Brain microvascular endothelial cell (primary cell): ENCODE data around the gene CILP2.

ENCODE experiments used
- DNase-seq: peaks from one replicate; pipeline ENCODE4 v3.0.0-alpha.2; 2020
- H3K27ac ChIP-seq: fragments of 250-450 bp; sonication (Bioruptor Pico); 2 replicates; pipeline ENCODE4 v1.5.1; 2020; ENCODE audit warnings: mild to moderate bottlenecking, moderate library complexity
- H3K27me3 ChIP-seq: fragments of 250-450 bp; sonication (Bioruptor Pico); replicated peaks from 2 replicates; pipeline ENCODE4 v1.5.1; 2020; ENCODE audit warnings: mild to moderate bottlenecking
- H3K36me3 ChIP-seq: fragments of 250-450 bp; sonication (Bioruptor Pico); replicated peaks from 2 replicates; pipeline ENCODE4 v1.5.1; 2020; ENCODE audit warnings: mild to moderate bottlenecking
- H3K4me3 ChIP-seq: 2 replicates; pipeline ENCODE4 v1.5.1; 2011; ENCODE audit warnings: low read depth, mild to moderate bottlenecking, control low read depth, low read length, moderate library complexity
- in situ Hi-C: cut with HindIII; loops from 2 replicates; pipeline ENCODE4 v1.10.0; 2017; ENCODE audit warnings: low sequenced_read_pairs, low pct_ligation_motif_present
- TF ChIP-seq, protein P1 (sequence below): IDR thresholded peaks from 2 replicates; pipeline ENCODE4 v1.5.1; 2011; ENCODE audit warnings: low read depth, mild to moderate bottlenecking, moderate library complexity, low read length, control low read depth, inconsistent platforms; ENCODE audit errors: missing control alignments

The CILP2 gene

DNA sequence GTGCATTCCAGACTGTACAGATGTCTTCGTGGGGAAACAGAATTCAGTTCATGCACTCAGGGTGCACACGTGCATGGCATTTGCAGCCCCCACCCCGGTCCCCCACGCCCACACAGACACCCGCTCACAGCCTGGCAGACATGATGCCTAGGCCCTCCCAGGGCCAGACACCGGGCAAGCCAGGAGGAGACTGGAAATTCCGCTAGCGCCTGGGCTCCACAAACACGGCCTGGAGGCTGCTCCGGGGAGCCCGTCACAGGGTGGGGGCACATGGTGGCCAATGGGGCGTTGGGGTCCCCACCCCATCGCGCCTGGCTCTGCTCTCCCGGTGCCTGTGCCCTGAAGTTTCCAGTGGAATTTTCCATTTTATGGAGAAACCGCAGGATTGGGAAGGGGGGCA is 3.6 kb downstream of the CILP2 start:
- TF ChIP-seq, protein P1, sequence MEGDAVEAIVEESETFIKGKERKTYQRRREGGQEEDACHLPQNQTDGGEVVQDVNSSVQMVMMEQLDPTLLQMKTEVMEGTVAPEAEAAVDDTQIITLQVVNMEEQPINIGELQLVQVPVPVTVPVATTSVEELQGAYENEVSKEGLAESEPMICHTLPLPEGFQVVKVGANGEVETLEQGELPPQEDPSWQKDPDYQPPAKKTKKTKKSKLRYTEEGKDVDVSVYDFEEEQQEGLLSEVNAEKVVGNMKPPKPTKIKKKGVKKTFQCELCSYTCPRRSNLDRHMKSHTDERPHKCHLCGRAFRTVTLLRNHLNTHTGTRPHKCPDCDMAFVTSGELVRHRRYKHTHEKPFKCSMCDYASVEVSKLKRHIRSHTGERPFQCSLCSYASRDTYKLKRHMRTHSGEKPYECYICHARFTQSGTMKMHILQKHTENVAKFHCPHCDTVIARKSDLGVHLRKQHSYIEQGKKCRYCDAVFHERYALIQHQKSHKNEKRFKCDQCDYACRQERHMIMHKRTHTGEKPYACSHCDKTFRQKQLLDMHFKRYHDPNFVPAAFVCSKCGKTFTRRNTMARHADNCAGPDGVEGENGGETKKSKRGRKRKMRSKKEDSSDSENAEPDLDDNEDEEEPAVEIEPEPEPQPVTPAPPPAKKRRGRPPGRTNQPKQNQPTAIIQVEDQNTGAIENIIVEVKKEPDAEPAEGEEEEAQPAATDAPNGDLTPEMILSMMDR = no peak
- in situ Hi-C loops = no loop called here
- Histone ChIP-seq H3K27ac (no peak overlapping the region), H3K27me3 (peaks cover 15% of the 10 kb centered on the region), H3K4me3 (no peak overlapping the region), H3K36me3 (no peaks in the 10 kb centered on the region)
- DNase-seq = no peak

DNA sequence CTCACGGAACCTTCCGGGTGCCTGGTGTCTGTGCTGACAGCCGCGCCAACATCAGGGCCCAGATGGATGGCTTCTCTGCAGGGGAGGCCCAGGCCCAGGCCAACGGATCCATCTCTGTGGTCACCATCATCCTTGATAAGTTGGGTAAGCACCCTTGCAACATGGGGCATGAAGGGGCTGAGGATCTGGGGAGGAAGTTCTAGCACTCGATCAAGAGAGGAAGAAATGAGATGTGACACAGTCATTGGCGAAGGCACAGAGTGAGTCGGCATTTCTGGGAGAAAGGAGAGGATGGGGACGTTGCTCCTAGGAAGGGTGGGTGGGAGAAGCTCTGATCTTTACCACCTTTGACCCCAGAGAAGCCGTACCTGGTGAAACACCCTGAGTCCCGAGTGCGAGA is 4.4 kb downstream of the CILP2 start:
- Histone ChIP-seq H3K27me3 (peaks cover 15% of the 10 kb centered on the region), H3K27ac (no peak overlapping the region), H3K4me3 (no peak overlapping the region), H3K36me3 (no peaks in the 10 kb centered on the region)
- TF ChIP-seq, protein P1 = no peak
- in situ Hi-C loops = no loop called here
- DNase-seq = no peak

DNA sequence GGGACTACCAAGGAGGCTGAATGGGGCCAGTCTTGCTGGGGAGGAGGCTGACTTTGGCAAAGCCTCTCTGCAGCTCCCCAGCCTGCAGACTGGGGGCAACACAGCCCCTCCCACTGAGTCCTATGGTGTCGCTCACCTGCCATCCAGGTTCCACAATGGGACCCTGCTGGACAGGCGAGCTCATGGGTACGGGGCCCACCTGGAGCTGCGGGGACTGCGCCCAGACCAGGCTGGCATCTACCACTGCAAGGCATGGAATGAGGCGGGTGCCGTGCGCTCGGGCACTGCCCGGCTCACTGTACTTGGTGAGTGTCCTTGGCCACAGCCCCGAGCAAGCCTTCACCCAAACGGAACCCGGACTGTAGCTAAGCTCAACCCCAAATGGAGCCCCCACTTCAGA is 5.0 kb downstream of the CILP2 start:
- Histone ChIP-seq H3K27me3 (peaks cover 12% of the 10 kb centered on the region), H3K36me3 (no peaks in the 10 kb centered on the region), H3K27ac (no peak overlapping the region), H3K4me3 (no peak overlapping the region)
- in situ Hi-C loops = no loop called here
- no peak for DNase-seq
- TF ChIP-seq, protein P1 = no peak

DNA sequence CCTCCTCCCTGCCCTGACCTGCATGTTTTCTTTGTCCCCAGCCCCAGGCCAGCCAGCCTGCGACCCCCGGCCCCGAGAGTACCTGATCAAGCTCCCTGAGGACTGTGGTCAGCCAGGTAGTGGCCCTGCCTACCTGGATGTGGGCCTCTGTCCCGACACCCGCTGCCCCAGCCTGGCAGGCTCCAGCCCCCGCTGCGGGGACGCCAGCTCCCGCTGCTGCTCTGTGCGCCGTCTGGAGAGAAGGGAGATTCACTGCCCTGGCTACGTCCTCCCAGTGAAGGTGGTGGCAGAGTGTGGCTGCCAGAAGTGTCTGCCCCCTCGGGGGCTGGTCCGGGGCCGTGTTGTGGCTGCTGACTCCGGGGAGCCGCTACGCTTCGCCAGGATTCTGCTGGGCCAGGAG is 5.6 kb downstream of the CILP2 start:
- H3K27ac ChIP-seq = no peak overlapping the region
- TF ChIP-seq, protein P1 = no peak
- DNase-seq = no peak
- in situ Hi-C loops = no loop called here
- no peak overlapping the region for H3K4me3 ChIP-seq
- peaks cover 12% of the 10 kb centered on the region for H3K27me3 ChIP-seq
- no peaks in the 10 kb centered on the region for H3K36me3 ChIP-seq

DNA sequence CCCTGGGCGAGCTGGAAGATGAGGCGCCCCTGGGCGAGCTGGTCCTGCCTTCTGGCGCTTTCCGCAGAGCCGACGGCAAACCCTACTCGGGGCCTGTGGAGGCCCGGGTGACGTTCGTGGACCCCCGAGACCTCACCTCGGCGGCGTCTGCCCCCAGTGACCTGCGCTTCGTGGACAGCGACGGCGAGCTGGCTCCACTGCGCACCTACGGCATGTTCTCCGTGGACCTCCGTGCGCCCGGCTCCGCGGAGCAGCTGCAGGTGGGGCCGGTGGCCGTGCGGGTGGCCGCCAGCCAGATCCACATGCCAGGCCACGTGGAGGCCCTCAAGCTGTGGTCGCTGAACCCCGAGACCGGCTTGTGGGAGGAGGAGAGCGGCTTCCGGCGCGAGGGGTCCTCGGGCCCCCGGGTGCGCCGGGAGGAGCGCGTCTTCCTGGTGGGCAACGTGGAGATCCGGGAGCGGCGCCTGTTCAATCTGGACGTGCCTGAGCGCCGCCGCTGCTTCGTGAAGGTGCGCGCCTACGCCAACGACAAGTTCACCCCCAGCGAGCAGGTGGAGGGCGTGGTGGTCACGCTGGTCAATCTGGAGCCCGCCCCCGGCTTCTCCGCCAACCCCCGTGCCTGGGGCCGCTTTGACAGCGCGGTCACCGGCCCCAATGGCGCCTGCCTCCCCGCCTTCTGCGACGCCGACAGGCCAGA is 6.3 kb downstream of the CILP2 start:
- in situ Hi-C loops = no loop called here
- DNase-seq = no peak
- Histone ChIP-seq H3K36me3 (no peaks in the 10 kb centered on the region), H3K27ac (no peak overlapping the region), H3K27me3 (peaks cover 7% of the 10 kb centered on the region), H3K4me3 (no peak overlapping the region)
- TF ChIP-seq, protein P1 = no peak
